ENCODE measurements around the gene A3GALT2. TPM values are rescaled to one million over a fixed set of nuclear protein-coding genes. Genes with fewer than 3 reads are reported as not detected.
A peak's percentile ranks its signal among the peaks of the same experiment; 100 is the strongest.

Gene A3GALT2
- total and polyA plus RNA-seq, 8 donors: not detected

DNA sequence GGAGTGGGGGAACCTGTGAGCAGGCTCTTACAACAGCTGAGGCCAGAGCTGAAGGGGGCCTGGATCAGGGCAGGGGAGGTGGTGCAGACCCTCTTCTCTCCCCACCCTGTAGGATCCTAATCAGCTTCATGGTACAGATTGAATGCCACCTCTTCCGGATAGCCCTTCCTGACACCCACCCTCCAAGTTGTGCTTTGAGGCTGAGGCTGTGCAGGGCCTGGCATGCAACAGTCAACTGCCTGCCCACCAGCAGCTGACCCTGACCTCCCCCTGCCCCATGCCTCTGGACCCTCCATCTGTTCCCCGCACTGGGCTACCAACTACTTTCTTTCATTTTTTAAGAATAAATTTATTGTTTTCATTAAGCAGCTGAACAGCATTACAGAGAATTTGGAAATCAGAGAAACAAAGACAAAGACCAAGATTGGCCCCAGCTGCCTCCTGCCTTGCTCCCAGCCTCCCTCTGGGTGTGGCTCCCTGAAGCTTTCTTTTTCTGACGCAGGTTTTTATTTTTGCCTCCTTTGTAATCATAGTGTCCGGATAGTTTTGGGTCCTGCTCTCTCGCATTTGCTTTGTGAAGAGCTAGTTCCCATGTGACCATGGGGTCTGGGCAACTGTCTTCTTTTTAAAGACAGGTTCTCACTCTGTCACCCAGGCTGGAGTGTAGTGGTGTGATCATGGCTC lies 51.8 kb downstream of the A3GALT2 start:
- WGBS, 5 donors: 66 to 83% (median 74%) methylated on average over 5 of the region's 5 CpGs
- no peak for TF ChIP-seq EP300 (IDR thresholded peaks at IDR 0.05)
- TF ChIP-seq, protein P1, sequence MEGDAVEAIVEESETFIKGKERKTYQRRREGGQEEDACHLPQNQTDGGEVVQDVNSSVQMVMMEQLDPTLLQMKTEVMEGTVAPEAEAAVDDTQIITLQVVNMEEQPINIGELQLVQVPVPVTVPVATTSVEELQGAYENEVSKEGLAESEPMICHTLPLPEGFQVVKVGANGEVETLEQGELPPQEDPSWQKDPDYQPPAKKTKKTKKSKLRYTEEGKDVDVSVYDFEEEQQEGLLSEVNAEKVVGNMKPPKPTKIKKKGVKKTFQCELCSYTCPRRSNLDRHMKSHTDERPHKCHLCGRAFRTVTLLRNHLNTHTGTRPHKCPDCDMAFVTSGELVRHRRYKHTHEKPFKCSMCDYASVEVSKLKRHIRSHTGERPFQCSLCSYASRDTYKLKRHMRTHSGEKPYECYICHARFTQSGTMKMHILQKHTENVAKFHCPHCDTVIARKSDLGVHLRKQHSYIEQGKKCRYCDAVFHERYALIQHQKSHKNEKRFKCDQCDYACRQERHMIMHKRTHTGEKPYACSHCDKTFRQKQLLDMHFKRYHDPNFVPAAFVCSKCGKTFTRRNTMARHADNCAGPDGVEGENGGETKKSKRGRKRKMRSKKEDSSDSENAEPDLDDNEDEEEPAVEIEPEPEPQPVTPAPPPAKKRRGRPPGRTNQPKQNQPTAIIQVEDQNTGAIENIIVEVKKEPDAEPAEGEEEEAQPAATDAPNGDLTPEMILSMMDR (IDR thresholded peaks at IDR 0.05): no peak
- no peak for TF ChIP-seq POLR2A (IDR thresholded peaks at IDR 0.05)
- TF ChIP-seq POLR2AphosphoS5 (IDR thresholded peaks at IDR 0.05): no peak
- no peak overlapping the region for H3K4me3 ChIP-seq
- no peaks in the 10 kb centered on the region for H3K27me3 ChIP-seq
- H3K27ac ChIP-seq: peak overlapping the region in 3 of 5 donors; percentile 18 to 40 (median 26)
- H3K36me3 ChIP-seq: peaks cover 0 to 19% (median 6%) of the 10 kb centered on the region in 4 donors
- H3K4me1 ChIP-seq: peaks cover 11 to 74% (median 37%) of the 10 kb centered on the region in 4 donors
- H3K9me3 ChIP-seq: no peaks in the 10 kb centered on the region
- intact Hi-C loops (cut with DNase I; ENCODE audit: low total_unique reads): no loop called here
- DNase-seq: peak in 1 of 2 donors; percentile 48

GRCh38 chr1:33268457-33268856 lies 52.4 kb downstream of the A3GALT2 start:
- Histone ChIP-seq H3K36me3 (peaks cover 0 to 19% (median 6%) of the 10 kb centered on the region in 4 donors), H3K9me3 (no peaks in the 10 kb centered on the region), H3K27ac (peak overlapping the region in 1 of 5 donors; percentile 18), H3K27me3 (no peaks in the 10 kb centered on the region), H3K4me3 (no peak overlapping the region), H3K4me1 (peaks cover 13 to 75% (median 40%) of the 10 kb centered on the region in 4 donors)
- TF ChIP-seq POLR2A (IDR thresholded peaks at IDR 0.05): no peak
- WGBS, 5 donors: 77 to 87% (median 78%) methylated on average over 2 of the region's 2 CpGs
- DNase-seq: no peak
- intact Hi-C loops (cut with DNase I; ENCODE audit: low total_unique reads): no loop called here

GRCh38 chr1:33267468-33268205 lies 53.3 kb downstream of the A3GALT2 start:
- H3K36me3 ChIP-seq: peaks cover 0 to 25% (median 8%) of the 10 kb centered on the region in 4 donors
- H3K27ac ChIP-seq: no peak overlapping the region
- H3K4me3 ChIP-seq: no peak overlapping the region
- peaks cover 13 to 72% (median 40%) of the 10 kb centered on the region in 4 donors for H3K4me1 ChIP-seq
- no peaks in the 10 kb centered on the region for H3K9me3 ChIP-seq
- intact Hi-C loops (cut with DNase I; ENCODE audit: low total_unique reads): no loop called here
- no peaks in the 10 kb centered on the region for H3K27me3 ChIP-seq
- DNase-seq: no peak
- WGBS, 5 donors: 79 to 85% (median 83%) methylated on average over 5 of the region's 5 CpGs
- TF ChIP-seq POLR2AphosphoS5 (IDR thresholded peaks at IDR 0.05): no peak
- no peak for TF ChIP-seq POLR2A (IDR thresholded peaks at IDR 0.05)
- TF ChIP-seq EP300 (IDR thresholded peaks at IDR 0.05): no peak

DNA sequence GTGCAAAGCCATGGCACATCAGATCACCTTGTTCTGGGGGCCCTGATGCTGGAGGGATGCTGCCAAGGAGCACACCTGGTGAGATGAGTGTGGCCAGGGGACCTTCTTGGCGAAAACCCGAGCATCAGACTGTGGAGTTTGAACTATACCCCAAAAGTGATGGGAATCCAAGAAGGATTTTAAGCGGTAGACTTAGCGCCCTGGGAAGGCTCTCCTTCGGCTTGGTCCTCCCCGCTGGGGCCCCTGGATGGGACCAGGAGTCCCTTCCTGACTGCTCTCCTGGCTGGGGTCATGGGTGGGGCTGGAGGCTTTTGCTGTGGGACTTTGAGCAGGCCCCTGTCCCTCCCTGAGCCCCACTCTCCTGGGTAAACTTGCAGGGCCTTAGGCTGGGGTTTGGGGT lies 54.1 kb downstream of the A3GALT2 start:
- 88 to 98% (median 94%) methylated on average over 6 of the region's 6 CpGs for WGBS, 5 donors
- Histone ChIP-seq H3K36me3 (peaks cover 0 to 26% (median 9%) of the 10 kb centered on the region in 4 donors), H3K4me3 (no peak overlapping the region), H3K27ac (no peak overlapping the region), H3K27me3 (no peaks in the 10 kb centered on the region), H3K9me3 (no peaks in the 10 kb centered on the region), H3K4me1 (peaks cover 13 to 66% (median 36%) of the 10 kb centered on the region in 4 donors)
- TF ChIP-seq, protein P1 (IDR thresholded peaks at IDR 0.05): no peak
- no peak for TF ChIP-seq POLR2AphosphoS5 (IDR thresholded peaks at IDR 0.05)
- no peak for TF ChIP-seq EP300 (IDR thresholded peaks at IDR 0.05)
- no peak for TF ChIP-seq POLR2A (IDR thresholded peaks at IDR 0.05)
- DNase-seq: no peak
- intact Hi-C loops (cut with DNase I; ENCODE audit: low total_unique reads): no loop called here

DNA sequence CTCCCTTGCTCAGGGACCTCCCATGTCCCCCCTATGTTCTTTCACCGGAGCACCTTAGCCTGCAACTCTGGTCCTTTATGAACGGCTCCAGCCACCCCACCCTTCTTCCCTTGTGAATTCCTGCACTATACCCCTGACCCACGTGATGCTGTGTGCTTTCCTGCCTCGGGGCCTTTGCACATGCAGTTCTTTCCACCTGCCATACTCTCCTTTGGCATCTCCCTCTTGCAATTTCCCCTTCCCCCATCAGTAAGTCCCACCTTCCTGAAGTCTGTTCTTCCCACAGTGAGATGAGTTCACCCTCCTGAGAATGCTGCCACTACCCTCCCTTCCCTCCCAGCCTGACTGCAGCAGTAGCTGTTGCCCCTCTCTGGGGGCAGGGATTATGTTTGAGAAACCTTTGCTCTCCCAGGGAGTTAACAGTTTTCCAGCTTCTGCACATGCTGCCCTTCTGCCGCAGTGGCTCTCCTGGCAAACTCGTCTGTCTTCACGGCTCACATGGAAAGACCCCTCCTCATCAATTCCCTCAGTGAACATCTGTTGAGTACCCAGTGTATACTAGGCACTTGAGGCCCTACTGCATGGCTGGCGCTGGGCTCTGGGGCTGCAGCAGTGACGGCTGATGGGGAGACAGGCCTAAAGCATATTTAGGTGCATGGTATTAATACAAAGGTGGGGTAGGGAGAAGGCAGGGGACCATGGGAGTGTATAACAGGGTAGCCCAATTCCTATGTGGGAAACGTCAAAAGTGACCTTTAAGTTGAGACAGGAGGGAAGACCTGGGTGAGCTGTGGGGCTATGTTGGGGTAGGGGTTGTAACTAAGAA lies 54.9 kb downstream of the A3GALT2 start:
- DNase-seq: no peak
- H3K27me3 ChIP-seq: no peaks in the 10 kb centered on the region
- no peak overlapping the region for H3K4me3 ChIP-seq
- no peak overlapping the region for H3K27ac ChIP-seq
- 82 to 90% (median 87%) methylated on average over 10 of the region's 10 CpGs for WGBS, 5 donors
- H3K4me1 ChIP-seq: peaks cover 11 to 67% (median 35%) of the 10 kb centered on the region in 4 donors
- TF ChIP-seq POLR2A (IDR thresholded peaks at IDR 0.05): no peak
- TF ChIP-seq, protein P1 (IDR thresholded peaks at IDR 0.05): no peak
- TF ChIP-seq EP300 (IDR thresholded peaks at IDR 0.05): no peak
- TF ChIP-seq POLR2AphosphoS5 (IDR thresholded peaks at IDR 0.05): no peak
- intact Hi-C loops (cut with DNase I; ENCODE audit: low total_unique reads): no loop called here
- no peaks in the 10 kb centered on the region for H3K9me3 ChIP-seq
- H3K36me3 ChIP-seq: peaks cover 0 to 23% (median 9%) of the 10 kb centered on the region in 4 donors

Data from stomach (tissue), 9 donors.